TTC549 (cell line): ENCODE measurements around the gene FGF21.
"Not testable (repeated sequence)": the region's sequence is repeated elsewhere in the genome, so short reads cannot be mapped to it uniquely, and the experiment has no call there.

Source experiments
- FAIRE-seq: peaks from 2 replicates; lab custom pipeline; 2012; peaks lifted over from hg19 to GRCh38; lab: Jason Lieb, UNC

The FGF21 gene

GRCh38 chr19:48755084-48755641, at the start of gene FGF21:
FGF21 (plus strand) TSS chr19:48755524; CDS start chr19:48756237, 713 bp downstream.
- no peak for FAIRE-seq

- no peak for FAIRE-seq
Measured at GRCh38 chr19:48708471-48708870, 46.9 kb upstream of the FGF21 start.

- no peak for FAIRE-seq
Measured at GRCh38 chr19:48711106-48711662, 44.1 kb upstream of the FGF21 start.

GRCh38 chr19:48713041-48713863, 42.1 kb upstream of the FGF21 start:
- no peak for FAIRE-seq

- FAIRE-seq = peak; percentile 97
Measured at GRCh38 chr19:48713864-48714755, 41.2 kb upstream of the FGF21 start.

GRCh38 chr19:48714759-48715675, 40.3 kb upstream of the FGF21 start:
- FAIRE-seq = no peak

- no peak for FAIRE-seq
Measured at GRCh38 chr19:48715681-48716171, 39.6 kb upstream of the FGF21 start.

GRCh38 chr19:48716562-48717291, 38.6 kb upstream of the FGF21 start:
- no peak for FAIRE-seq

- FAIRE-seq = not testable (repeated sequence)
Measured at GRCh38 chr19:48718106-48718505, 37.2 kb upstream of the FGF21 start.

- FAIRE-seq = no peak
Measured at GRCh38 chr19:48718711-48719231, 36.6 kb upstream of the FGF21 start.

GRCh38 chr19:48719263-48720171, 35.8 kb upstream of the FGF21 start, which contains the start of gene MAMSTR:
MAMSTR (minus strand) TSS chr19:48719725; CDS start chr19:48719031, 694 bp downstream.
- FAIRE-seq = no peak

- no peak for FAIRE-seq
Measured at GRCh38 chr19:48720251-48720612, 35.1 kb upstream of the FGF21 start.

- peak; percentile 95 for FAIRE-seq
Measured at GRCh38 chr19:48720613-48721296, 34.6 kb upstream of the FGF21 start.

GRCh38 chr19:48722196-48722708, 33.1 kb upstream of the FGF21 start:
- no peak for FAIRE-seq

- peak; percentile 85 for FAIRE-seq
Measured at GRCh38 chr19:48724796-48725753, 30.2 kb upstream of the FGF21 start.

GRCh38 chr19:48726556-48726955, 28.8 kb upstream of the FGF21 start:
- no peak for FAIRE-seq
